ENCODE data around the gene PALLD. TPM values are rescaled to one million over a fixed set of nuclear protein-coding genes. Genes with fewer than 3 reads are reported as not detected.

Gene PALLD
- total RNA-seq, 1 experiment from 2014 or later = 23.7 TPM

DNA sequence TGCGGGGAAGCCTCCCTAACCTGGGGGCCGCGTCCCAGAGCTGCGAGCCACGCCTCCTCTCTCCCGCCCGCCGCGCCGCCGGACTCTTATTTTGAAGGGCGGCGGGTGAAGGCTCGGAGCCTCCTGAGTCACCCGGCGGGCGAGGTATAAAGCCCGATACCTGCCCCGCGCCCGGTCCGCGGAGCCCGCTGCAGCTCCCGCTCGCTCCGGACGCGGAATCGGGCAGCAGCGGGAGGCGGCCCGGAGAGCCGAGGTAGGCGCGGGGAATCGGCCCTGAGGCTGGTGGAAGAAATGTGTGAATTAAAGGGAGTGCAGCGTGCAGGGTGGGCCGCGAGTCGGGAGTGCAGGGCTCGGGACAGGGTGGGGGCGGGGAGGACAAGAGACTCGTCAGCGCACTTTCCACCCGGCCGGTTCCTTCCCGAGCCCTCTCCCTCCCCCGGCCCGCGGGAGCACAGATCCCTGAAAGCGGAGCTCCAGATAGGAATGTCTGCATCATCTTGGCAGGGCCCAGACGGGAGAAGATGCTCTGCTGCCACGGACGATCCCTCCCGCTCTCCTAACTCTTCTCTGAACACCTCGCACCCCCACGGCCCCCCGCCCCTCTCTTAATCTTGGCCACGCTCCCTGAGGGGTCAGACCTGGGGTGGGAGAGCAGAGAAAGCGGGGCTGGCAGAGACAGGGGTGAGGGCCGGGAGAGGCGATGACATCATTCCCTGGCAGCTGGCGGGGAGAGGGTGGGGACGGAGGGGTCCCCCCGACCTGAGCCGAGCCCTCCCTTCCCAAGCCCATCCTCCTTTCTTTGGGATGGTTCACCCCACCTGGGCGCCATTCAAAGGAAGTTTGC lies 335.3 kb downstream of the PALLD start (continued):
- TF ChIP-seq, protein P1, sequence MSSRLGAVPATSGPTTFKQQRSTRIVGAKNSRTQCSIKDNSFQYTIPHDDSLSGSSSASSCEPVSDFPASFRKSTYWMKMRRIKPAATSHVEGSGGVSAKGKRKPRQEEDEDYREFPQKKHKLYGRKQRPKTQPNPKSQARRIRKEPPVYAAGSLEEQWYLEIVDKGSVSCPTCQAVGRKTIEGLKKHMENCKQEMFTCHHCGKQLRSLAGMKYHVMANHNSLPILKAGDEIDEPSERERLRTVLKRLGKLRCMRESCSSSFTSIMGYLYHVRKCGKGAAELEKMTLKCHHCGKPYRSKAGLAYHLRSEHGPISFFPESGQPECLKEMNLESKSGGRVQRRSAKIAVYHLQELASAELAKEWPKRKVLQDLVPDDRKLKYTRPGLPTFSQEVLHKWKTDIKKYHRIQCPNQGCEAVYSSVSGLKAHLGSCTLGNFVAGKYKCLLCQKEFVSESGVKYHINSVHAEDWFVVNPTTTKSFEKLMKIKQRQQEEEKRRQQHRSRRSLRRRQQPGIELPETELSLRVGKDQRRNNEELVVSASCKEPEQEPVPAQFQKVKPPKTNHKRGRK (CRISPR knock-in tag; IDR thresholded peaks at IDR 0.05; ENCODE audit: borderline replicate concordance) = no peak
- TF ChIP-seq NR3C1 (CRISPR knock-in tag; conservative IDR thresholded peaks at IDR 0.05; ENCODE audit: low read depth) = no peak
- TF ChIP-seq CREB1 (CRISPR knock-in tag; IDR thresholded peaks at IDR 0.05) = no peak
- TF ChIP-seq, protein P2, sequence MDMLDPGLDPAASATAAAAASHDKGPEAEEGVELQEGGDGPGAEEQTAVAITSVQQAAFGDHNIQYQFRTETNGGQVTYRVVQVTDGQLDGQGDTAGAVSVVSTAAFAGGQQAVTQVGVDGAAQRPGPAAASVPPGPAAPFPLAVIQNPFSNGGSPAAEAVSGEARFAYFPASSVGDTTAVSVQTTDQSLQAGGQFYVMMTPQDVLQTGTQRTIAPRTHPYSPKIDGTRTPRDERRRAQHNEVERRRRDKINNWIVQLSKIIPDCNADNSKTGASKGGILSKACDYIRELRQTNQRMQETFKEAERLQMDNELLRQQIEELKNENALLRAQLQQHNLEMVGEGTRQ (CRISPR knock-in tag; IDR thresholded peaks at IDR 0.05) = no peak
- TF ChIP-seq, protein P3, sequence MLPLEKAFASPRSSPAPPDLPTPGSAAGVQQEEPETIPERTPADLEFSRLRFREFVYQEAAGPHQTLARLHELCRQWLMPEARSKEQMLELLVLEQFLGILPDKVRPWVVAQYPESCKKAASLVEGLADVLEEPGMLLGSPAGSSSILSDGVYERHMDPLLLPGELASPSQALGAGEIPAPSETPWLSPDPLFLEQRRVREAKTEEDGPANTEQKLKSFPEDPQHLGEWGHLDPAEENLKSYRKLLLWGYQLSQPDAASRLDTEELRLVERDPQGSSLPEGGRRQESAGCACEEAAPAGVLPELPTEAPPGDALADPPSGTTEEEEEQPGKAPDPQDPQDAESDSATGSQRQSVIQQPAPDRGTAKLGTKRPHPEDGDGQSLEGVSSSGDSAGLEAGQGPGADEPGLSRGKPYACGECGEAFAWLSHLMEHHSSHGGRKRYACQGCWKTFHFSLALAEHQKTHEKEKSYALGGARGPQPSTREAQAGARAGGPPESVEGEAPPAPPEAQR (CRISPR knock-in tag; IDR thresholded peaks at IDR 0.05) = no peak
- TF ChIP-seq, protein P4, sequence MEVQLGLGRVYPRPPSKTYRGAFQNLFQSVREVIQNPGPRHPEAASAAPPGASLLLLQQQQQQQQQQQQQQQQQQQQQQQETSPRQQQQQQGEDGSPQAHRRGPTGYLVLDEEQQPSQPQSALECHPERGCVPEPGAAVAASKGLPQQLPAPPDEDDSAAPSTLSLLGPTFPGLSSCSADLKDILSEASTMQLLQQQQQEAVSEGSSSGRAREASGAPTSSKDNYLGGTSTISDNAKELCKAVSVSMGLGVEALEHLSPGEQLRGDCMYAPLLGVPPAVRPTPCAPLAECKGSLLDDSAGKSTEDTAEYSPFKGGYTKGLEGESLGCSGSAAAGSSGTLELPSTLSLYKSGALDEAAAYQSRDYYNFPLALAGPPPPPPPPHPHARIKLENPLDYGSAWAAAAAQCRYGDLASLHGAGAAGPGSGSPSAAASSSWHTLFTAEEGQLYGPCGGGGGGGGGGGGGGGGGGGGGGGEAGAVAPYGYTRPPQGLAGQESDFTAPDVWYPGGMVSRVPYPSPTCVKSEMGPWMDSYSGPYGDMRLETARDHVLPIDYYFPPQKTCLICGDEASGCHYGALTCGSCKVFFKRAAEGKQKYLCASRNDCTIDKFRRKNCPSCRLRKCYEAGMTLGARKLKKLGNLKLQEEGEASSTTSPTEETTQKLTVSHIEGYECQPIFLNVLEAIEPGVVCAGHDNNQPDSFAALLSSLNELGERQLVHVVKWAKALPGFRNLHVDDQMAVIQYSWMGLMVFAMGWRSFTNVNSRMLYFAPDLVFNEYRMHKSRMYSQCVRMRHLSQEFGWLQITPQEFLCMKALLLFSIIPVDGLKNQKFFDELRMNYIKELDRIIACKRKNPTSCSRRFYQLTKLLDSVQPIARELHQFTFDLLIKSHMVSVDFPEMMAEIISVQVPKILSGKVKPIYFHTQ (CRISPR knock-in tag; IDR thresholded peaks at IDR 0.05) = no peak; the same call in 1 of the 2 replicates
- TF ChIP-seq TP53 (CRISPR knock-in tag; IDR thresholded peaks at IDR 0.05) = no peak; the same call in 1 of the 2 replicates
- TF ChIP-seq ZNF423 (CRISPR knock-in tag; IDR thresholded peaks at IDR 0.05) = no peak
- no peak for TF ChIP-seq CREM (CRISPR knock-in tag; IDR thresholded peaks at IDR 0.05)
- TF ChIP-seq, protein P5, sequence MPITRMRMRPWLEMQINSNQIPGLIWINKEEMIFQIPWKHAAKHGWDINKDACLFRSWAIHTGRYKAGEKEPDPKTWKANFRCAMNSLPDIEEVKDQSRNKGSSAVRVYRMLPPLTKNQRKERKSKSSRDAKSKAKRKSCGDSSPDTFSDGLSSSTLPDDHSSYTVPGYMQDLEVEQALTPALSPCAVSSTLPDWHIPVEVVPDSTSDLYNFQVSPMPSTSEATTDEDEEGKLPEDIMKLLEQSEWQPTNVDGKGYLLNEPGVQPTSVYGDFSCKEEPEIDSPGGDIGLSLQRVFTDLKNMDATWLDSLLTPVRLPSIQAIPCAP (CRISPR knock-in tag; IDR thresholded peaks at IDR 0.05) = 0 out of 2 replicates have a peak, but pooled peaks have one; percentile 27
- 0 out of 2 replicates have a peak, but pooled peaks have one; percentile 28 for TF ChIP-seq TEAD4 (CRISPR knock-in tag; IDR thresholded peaks at IDR 0.05)
- no peak for TF ChIP-seq ZNF263 (CRISPR knock-in tag; IDR thresholded peaks at IDR 0.05; ENCODE audit: low read depth)
- TF ChIP-seq, protein P6, sequence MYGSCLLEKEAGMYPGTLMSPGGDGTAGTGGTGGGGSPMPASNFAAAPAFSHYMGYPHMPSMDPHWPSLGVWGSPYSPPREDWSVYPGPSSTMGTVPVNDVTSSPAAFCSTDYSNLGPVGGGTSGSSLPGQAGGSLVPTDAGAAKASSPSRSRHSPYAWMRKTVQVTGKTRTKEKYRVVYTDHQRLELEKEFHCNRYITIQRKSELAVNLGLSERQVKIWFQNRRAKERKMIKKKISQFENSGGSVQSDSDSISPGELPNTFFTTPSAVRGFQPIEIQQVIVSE (CRISPR knock-in tag; IDR thresholded peaks at IDR 0.05; ENCODE audit: borderline replicate concordance) = no peak
- TF ChIP-seq, protein P7, sequence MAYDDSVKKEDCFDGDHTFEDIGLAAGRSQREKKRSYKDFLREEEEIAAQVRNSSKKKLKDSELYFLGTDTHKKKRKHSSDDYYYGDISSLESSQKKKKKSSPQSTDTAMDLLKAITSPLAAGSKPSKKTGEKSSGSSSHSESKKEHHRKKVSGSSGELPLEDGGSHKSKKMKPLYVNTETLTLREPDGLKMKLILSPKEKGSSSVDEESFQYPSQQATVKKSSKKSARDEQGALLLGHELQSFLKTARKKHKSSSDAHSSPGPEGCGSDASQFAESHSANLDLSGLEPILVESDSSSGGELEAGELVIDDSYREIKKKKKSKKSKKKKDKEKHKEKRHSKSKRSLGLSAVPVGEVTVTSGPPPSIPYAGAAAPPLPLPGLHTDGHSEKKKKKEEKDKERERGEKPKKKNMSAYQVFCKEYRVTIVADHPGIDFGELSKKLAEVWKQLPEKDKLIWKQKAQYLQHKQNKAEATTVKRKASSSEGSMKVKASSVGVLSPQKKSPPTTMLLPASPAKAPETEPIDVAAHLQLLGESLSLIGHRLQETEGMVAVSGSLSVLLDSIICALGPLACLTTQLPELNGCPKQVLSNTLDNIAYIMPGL (CRISPR knock-in tag; IDR thresholded peaks at IDR 0.05) = peak; percentile 77; the same call in 1 of the 2 replicates
- TF ChIP-seq, protein P8, sequence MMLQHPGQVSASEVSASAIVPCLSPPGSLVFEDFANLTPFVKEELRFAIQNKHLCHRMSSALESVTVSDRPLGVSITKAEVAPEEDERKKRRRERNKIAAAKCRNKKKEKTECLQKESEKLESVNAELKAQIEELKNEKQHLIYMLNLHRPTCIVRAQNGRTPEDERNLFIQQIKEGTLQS (CRISPR knock-in tag; conservative IDR thresholded peaks at IDR 0.05) = no peak
- TF ChIP-seq, protein P9, sequence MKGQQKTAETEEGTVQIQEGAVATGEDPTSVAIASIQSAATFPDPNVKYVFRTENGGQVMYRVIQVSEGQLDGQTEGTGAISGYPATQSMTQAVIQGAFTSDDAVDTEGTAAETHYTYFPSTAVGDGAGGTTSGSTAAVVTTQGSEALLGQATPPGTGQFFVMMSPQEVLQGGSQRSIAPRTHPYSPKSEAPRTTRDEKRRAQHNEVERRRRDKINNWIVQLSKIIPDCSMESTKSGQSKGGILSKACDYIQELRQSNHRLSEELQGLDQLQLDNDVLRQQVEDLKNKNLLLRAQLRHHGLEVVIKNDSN (CRISPR knock-in tag; IDR thresholded peaks at IDR 0.05) = peak; percentile 57; the same call in 1 of the 2 replicates
- no peak for TF ChIP-seq GRHL2 (CRISPR knock-in tag; IDR thresholded peaks at IDR 0.05; ENCODE audit: insufficient replicate concordance, severe bottlenecking)
- TF ChIP-seq SOX15 (CRISPR knock-in tag; IDR thresholded peaks at IDR 0.05) = no peak

All from WTC11 (cell line).